ENCODE data around the gene MYEOV. TPM values are rescaled to one million over a fixed set of nuclear protein-coding genes. Genes with fewer than 3 reads are reported as not detected.
A peak's percentile ranks its signal among the peaks of the same experiment; 100 is the strongest.

The MYEOV gene
- total RNA-seq, 1 donor from 2014 or later, result 0.87 TPM

GRCh38 chr11:69291459-69292110 is 2.4 kb upstream of the MYEOV start:
- no peak for DNase-seq (ENCODE audit: low spot score)
- no peak overlapping the region for H3K27ac Mint-ChIP-seq (ENCODE audit: unreplicated experiment)
- no peaks in the 10 kb centered on the region for H3K9me3 Mint-ChIP-seq (ENCODE audit: low read depth)
- H3K4me3 Mint-ChIP-seq (ENCODE audit: unreplicated experiment), result no peak overlapping the region
- peaks cover 3% of the 10 kb centered on the region for H3K27me3 Mint-ChIP-seq (ENCODE audit: low read depth)
- no peak for TF ChIP-seq CTCF (IDR thresholded peaks at IDR 0.05)
- no peaks in the 10 kb centered on the region for H3K36me3 Mint-ChIP-seq (ENCODE audit: low read depth)
- peaks cover 22% of the 10 kb centered on the region for H3K4me1 Mint-ChIP-seq (ENCODE audit: low read depth)

GRCh38 chr11:69292221-69292648 is 1.7 kb upstream of the MYEOV start:
- TF ChIP-seq CTCF (IDR thresholded peaks at IDR 0.05), result peak; percentile 82
- peak; percentile 27 for DNase-seq (ENCODE audit: low spot score)
- H3K36me3 Mint-ChIP-seq (ENCODE audit: low read depth), result no peaks in the 10 kb centered on the region
- H3K27ac Mint-ChIP-seq (ENCODE audit: unreplicated experiment), result no peak overlapping the region
- no peak overlapping the region for H3K4me3 Mint-ChIP-seq (ENCODE audit: unreplicated experiment)
- H3K27me3 Mint-ChIP-seq (ENCODE audit: low read depth), result peaks cover 3% of the 10 kb centered on the region
- H3K4me1 Mint-ChIP-seq (ENCODE audit: low read depth), result peaks cover 22% of the 10 kb centered on the region
- peaks cover 2% of the 10 kb centered on the region for H3K9me3 Mint-ChIP-seq (ENCODE audit: low read depth)

- H3K4me1 Mint-ChIP-seq (ENCODE audit: low read depth), result peaks cover 23% of the 10 kb centered on the region
- H3K27me3 Mint-ChIP-seq (ENCODE audit: low read depth), result peaks cover 3% of the 10 kb centered on the region
- no peak for TF ChIP-seq CTCF (IDR thresholded peaks at IDR 0.05)
- peaks cover 2% of the 10 kb centered on the region for H3K9me3 Mint-ChIP-seq (ENCODE audit: low read depth)
- no peaks in the 10 kb centered on the region for H3K36me3 Mint-ChIP-seq (ENCODE audit: low read depth)
- peak; percentile 59 for DNase-seq (ENCODE audit: low spot score)
- H3K4me3 Mint-ChIP-seq (ENCODE audit: unreplicated experiment), result no peak overlapping the region
- no peak overlapping the region for H3K27ac Mint-ChIP-seq (ENCODE audit: unreplicated experiment)
Observed at GRCh38 chr11:69293087-69293486, 868 bp upstream of the MYEOV start.

- no peak overlapping the region for H3K27ac Mint-ChIP-seq (ENCODE audit: unreplicated experiment)
- no peak for DNase-seq (ENCODE audit: low spot score)
- H3K36me3 Mint-ChIP-seq (ENCODE audit: low read depth), result no peaks in the 10 kb centered on the region
- H3K4me3 Mint-ChIP-seq (ENCODE audit: unreplicated experiment), result no peak overlapping the region
- H3K9me3 Mint-ChIP-seq (ENCODE audit: low read depth), result peaks cover 2% of the 10 kb centered on the region
- peaks cover 38% of the 10 kb centered on the region for H3K4me1 Mint-ChIP-seq (ENCODE audit: low read depth)
- TF ChIP-seq CTCF (IDR thresholded peaks at IDR 0.05), result no peak
- H3K27me3 Mint-ChIP-seq (ENCODE audit: low read depth), result no peaks in the 10 kb centered on the region
Observed at GRCh38 chr11:69294571-69295078, 670 bp downstream of the MYEOV start.

- Mint-ChIP-seq H3K27ac (ENCODE audit: unreplicated experiment) (no peak overlapping the region), H3K4me3 (ENCODE audit: unreplicated experiment) (no peak overlapping the region)
- TF ChIP-seq CTCF (IDR thresholded peaks at IDR 0.05), result no peak
Observed at GRCh38 chr11:69295079-69295994, 1.4 kb downstream of the MYEOV start.

More at GRCh38 chr11:69295079-69295994, 1.4 kb downstream of the MYEOV start:
- no peaks in the 10 kb centered on the region for H3K27me3 Mint-ChIP-seq (ENCODE audit: low read depth)
- no peak for DNase-seq (ENCODE audit: low spot score)
- H3K36me3 Mint-ChIP-seq (ENCODE audit: low read depth), result no peaks in the 10 kb centered on the region
- H3K4me1 Mint-ChIP-seq (ENCODE audit: low read depth), result peaks cover 45% of the 10 kb centered on the region
- peaks cover 2% of the 10 kb centered on the region for H3K9me3 Mint-ChIP-seq (ENCODE audit: low read depth)
